Testis (tissue), 3 donors: ENCODE measurements around the gene CLCN7. TPM values are rescaled to one million over a fixed set of nuclear protein-coding genes. Genes with fewer than 3 reads are reported as not detected.
"Not testable (repeated sequence)": the region's sequence is repeated elsewhere in the genome, so short reads cannot be mapped to it uniquely, and the experiment has no call there.

Source experiments
- DNase-seq: peaks from one replicate; pipeline ENCODE4 v3.0.0-alpha.2; 2019
- H3K27ac ChIP-seq, 2 donors: fragments of 200-600 bp; sonication (generic); one replicate each; pipeline ENCODE4 v1.5.1; 2019
- H3K27me3 ChIP-seq: fragments of 200-600 bp; sonication (generic); one replicate; pipeline ENCODE4 v1.5.1; 2019
- H3K36me3 ChIP-seq: fragments of 200-600 bp; sonication (generic); one replicate; pipeline ENCODE4 v1.5.1; 2017; ENCODE audit warnings: low read depth; ENCODE audit errors: missing control alignments
- H3K4me1 ChIP-seq: fragments of 200-600 bp; sonication (generic); one replicate; pipeline ENCODE4 v1.5.1; 2019
- H3K4me3 ChIP-seq, 2 donors: fragments of 200-600 bp; sonication (generic); one replicate each; pipeline ENCODE4 v1.5.1; 2017 to 2019
- H3K9me3 ChIP-seq: fragments of 200-600 bp; sonication (generic); one replicate; pipeline ENCODE4 v1.5.1; 2017
- CTCF ChIP-seq, 3 experiments: fragments of 450-650 bp in 2 of 3; fragments of 200-600 bp in 1 of 3; sonication (generic) in 1 of 3; IDR thresholded peaks; one replicate each; pipeline ENCODE4 v1.5.1; 2016 to 2019; ENCODE audit warnings: antibody characterized with exemption in 3 of 3, mild to moderate bottlenecking in 2 of 3, moderate library complexity in 1 of 3
- POLR2A ChIP-seq: fragments of 450-650 bp; IDR thresholded peaks from one replicate; pipeline ENCODE4 v1.6.1; 2017; ENCODE audit warnings: antibody characterized with exemption, mild to moderate bottlenecking, moderate library complexity
- WGBS, 2 donors: methylation state at CpG; one replicate each; pipeline ENCODE4 v1.1.5; 2018; 5-methylcytosine and 5-hydroxymethylcytosine counted together
- intact Hi-C: fragments of 100-400 bp; cut with DNase I; formaldehyde crosslinking; loops from one replicate; pipeline ENCODE4 v1.15.1; 2023; ENCODE audit warnings: low total_unique reads
- polyA plus RNA-seq: library from polyadenylated mRNA; stranded (reverse); fragments of 350-450 nt; fragmentation: Illumina TruSeq; extraction: RNeasy Lipid Tissue Mini Kit (QIAGEN cat#74804); gene quantifications from one replicate; pipeline ENCODE4 v1.2.3, GENCODE V29; 2014; ENCODE audit warnings: low read depth, low replicate concordance; ENCODE audit not compliant: insufficient read depth
- total RNA-seq, 2 donors: library from RNA; depleted of rRNA; stranded (reverse); fragments of >200 nt; gene quantifications; one replicate each; pipeline ENCODE4 v1.2.3, GENCODE V29; 2016

Gene CLCN7
- total and polyA plus RNA-seq, 3 donors from 2014 or later: 79.6 to 160 (median 152) TPM

GRCh38 chr16:1442697-1443096 lies 32.1 kb downstream of the CLCN7 start:
- no peak overlapping the region for H3K27ac ChIP-seq
- H3K27me3 ChIP-seq: no peaks in the 10 kb centered on the region
- no peaks in the 10 kb centered on the region for H3K4me1 ChIP-seq
- no peak overlapping the region for H3K4me3 ChIP-seq
- DNase-seq: no peak
- intact Hi-C loops: no loop called here
- H3K36me3 ChIP-seq: no peaks in the 10 kb centered on the region
- no peak for TF ChIP-seq POLR2A
- no peak for TF ChIP-seq CTCF (IDR thresholded peaks at IDR 0.05)
- WGBS, 2 donors: 80 to 90% methylated on average over 2 to 24 of the region's 24 CpGs
- H3K9me3 ChIP-seq: no peaks in the 10 kb centered on the region

GRCh38 chr16:1441391-1441829 lies 33.4 kb downstream of the CLCN7 start:
- no peak for TF ChIP-seq POLR2A
- no peak for TF ChIP-seq CTCF (IDR thresholded peaks at IDR 0.05)
- H3K27ac ChIP-seq: no peak overlapping the region
- no peak overlapping the region for H3K4me3 ChIP-seq
- intact Hi-C loops: no loop called here
- no peaks in the 10 kb centered on the region for H3K36me3 ChIP-seq
- no peaks in the 10 kb centered on the region for H3K9me3 ChIP-seq
- 77 to 83% methylated on average over 10 to 21 of the region's 22 CpGs for WGBS, 2 donors
- H3K27me3 ChIP-seq: no peaks in the 10 kb centered on the region
- DNase-seq: no peak
- no peaks in the 10 kb centered on the region for H3K4me1 ChIP-seq

GRCh38 chr16:1439699-1440074 lies 35.1 kb downstream of the CLCN7 start:
- DNase-seq, intact Hi-C loops, H3K9me3 ChIP-seq, H3K27me3 ChIP-seq, H3K4me3 ChIP-seq, H3K27ac ChIP-seq, H3K4me1 ChIP-seq, H3K36me3 ChIP-seq: not testable (repeated sequence)
- 91 to 95% methylated on average over 4 of the region's 4 CpGs for WGBS, 2 donors

- intact Hi-C loops: no loop called here
- 92 to 94% methylated on average over 9 to 27 of the region's 27 CpGs for WGBS, 2 donors
- H3K9me3 ChIP-seq: no peaks in the 10 kb centered on the region
- H3K27ac ChIP-seq: no peak overlapping the region
- H3K27me3 ChIP-seq: no peaks in the 10 kb centered on the region
- H3K36me3 ChIP-seq: no peaks in the 10 kb centered on the region
- no peak overlapping the region for H3K4me3 ChIP-seq
- TF ChIP-seq CTCF (IDR thresholded peaks at IDR 0.05) (no peak), POLR2A (no peak)
- H3K4me1 ChIP-seq: no peaks in the 10 kb centered on the region
- no peak for DNase-seq
Observed at GRCh38 chr16:1439058-1439698, 35.6 kb downstream of the CLCN7 start.

- no peaks in the 10 kb centered on the region for H3K36me3 ChIP-seq
- H3K4me3 ChIP-seq: no peak overlapping the region
- H3K9me3 ChIP-seq: no peaks in the 10 kb centered on the region
- DNase-seq: no peak
- intact Hi-C loops: no loop called here
- H3K4me1 ChIP-seq: no peaks in the 10 kb centered on the region
- WGBS, 2 donors: 73 to 98% methylated on average over 10 to 22 of the region's 35 CpGs
- no peaks in the 10 kb centered on the region for H3K27me3 ChIP-seq
- no peak for TF ChIP-seq CTCF (IDR thresholded peaks at IDR 0.05)
- no peak for TF ChIP-seq POLR2A
- no peak overlapping the region for H3K27ac ChIP-seq
Observed at GRCh38 chr16:1438229-1439057, 36.4 kb downstream of the CLCN7 start.
